Retina (tissue), 1 donor: ENCODE data around the gene CA6.
"Not testable (repeated sequence)": the region's sequence is repeated elsewhere in the genome, so short reads cannot be mapped to it uniquely, and the experiment has no call there.

Experiments used
- DNase-seq: peaks from one replicate; pipeline ENCODE4 v3.0.0-alpha.2; 2016

The CA6 gene

GRCh38 chr1:8976338-8976737 lies 30.7 kb downstream of the CA6 start:
- no peak for DNase-seq

GRCh38 chr1:8976896-8977450 lies 31.3 kb downstream of the CA6 start:
- DNase-seq: no peak

DNA sequence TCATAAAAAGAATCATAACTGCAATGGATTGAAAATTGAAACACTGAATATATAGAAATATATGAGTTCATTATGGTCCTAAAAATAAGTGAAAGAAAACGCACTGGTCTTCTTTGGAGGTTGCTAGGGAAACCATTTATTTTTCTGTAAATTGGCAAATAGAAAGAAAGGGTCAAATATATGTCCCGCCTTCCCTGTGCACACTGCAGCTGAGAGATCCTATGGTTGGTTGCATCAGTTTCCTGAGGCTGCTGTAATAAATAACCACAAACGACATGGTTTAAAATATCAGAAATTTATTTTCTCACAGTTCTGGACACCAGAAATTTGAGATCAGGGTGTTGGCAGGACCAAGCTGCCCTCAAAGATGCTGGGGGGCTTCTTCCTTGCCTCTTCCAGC lies 35.0 kb downstream of the CA6 start:
- no peak for DNase-seq

- DNase-seq: no peak
These were observed 35.5 kb downstream of the CA6 start for GRCh38 chr1:8981169-8981568.

DNA sequence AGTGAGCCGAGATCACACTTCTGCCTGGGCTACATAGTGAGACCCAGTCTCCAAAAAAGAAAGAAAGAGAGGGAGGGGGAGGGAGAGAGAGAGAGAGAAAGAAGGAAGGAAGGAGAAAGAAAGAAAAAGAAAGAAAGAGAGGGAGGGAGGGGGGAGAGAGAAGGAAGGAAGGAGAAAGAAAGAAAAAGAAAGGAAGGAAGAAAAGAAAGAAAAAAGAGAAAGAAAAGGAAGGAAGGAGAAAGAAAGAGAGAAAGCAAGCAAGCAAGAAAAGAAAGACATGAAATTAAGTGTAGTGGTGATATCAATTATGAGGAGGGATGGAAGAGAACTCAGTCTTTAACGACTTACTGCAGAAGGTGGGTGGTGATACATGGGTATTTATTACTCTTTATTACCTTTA lies 38.5 kb downstream of the CA6 start:
- no peak for DNase-seq

- no peak for DNase-seq
These were observed 39.3 kb downstream of the CA6 start for GRCh38 chr1:8984990-8985389.

- DNase-seq: no peak
These were observed 40.5 kb downstream of the CA6 start for GRCh38 chr1:8985915-8986813.

DNA sequence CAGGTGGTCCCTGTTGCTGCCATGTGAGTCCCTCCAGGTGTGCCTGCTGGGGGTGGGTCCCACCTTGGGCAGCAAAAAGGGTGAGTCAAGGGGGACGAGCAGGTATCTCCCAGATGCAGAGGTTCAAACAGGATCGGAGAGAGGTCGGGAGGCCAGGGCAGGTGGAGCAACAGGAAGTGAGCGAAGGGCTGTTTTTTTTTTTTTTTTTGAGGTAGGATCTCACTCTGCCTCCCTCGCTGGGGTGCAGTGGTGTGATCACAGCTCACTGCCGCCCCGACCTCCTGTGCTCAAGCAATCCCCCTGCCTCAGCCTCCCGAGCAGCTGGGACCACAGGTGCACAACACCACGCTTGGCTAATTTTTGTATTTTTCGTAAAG lies 41.1 kb downstream of the CA6 start:
- no peak for DNase-seq

- DNase-seq: peak; percentile 79
These were observed 42.4 kb downstream of the CA6 start for GRCh38 chr1:8987881-8988617.

- DNase-seq: no peak
These were observed 42.9 kb downstream of the CA6 start for GRCh38 chr1:8988618-8988967.

DNA sequence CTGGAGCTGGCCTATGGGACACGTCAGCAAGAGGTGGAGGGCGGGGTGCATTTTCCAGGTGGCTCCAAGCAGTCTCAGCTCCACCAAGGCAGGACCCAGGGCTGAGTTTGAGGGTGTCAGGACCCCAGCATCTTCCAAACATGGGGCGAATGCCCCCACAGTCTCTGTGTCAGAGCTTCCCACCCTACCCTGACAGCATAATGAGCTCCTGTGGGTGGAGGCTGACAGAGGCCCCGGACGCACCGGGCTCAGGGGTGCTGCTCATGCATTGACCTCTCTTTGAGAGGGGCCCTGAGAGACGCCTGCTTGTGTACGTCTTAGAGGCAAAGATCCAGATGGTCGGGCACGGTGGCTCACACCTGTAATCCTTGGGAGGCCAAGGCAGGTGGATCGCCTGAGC lies 43.4 kb downstream of the CA6 start:
- DNase-seq: no peak

GRCh38 chr1:8989821-8990220 lies 44.2 kb downstream of the CA6 start:
- DNase-seq: no peak

- DNase-seq: no peak
These were observed 47.4 kb downstream of the CA6 start for GRCh38 chr1:8992936-8993687.

DNA sequence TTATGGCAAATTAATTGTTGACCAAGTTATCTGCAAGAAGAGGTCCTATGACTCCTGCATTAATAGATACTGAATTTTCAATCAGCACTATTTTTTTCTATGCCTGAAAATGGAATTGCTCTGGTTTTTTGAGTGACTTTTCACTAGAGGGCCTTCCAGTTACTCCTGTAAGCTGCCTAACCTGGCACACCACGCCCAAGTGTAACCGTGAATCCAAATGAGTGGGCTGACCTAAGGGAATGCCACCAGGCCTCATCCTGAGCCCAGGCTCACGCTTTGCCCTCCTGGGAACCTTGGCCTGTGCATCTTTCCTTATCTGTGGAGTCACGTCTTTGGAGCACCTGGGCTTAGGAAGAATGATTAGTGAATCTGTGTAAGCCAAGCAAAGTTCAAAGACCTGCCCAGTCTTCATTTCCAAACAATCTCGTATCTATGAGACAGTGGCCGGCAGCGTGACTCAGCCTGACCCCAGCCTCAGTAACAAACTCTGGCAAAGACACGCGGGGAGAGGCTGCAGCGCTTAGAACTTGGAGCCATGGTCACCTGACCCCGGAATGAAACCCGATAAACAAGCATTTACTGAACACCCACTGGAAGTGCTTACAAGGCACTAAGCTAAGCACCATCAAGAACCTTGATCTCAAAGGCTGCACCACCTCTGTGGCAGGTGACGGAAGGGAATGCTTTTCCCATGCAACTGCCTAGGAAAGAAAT lies 48.5 kb downstream of the CA6 start:
- not testable (repeated sequence) for DNase-seq

DNA sequence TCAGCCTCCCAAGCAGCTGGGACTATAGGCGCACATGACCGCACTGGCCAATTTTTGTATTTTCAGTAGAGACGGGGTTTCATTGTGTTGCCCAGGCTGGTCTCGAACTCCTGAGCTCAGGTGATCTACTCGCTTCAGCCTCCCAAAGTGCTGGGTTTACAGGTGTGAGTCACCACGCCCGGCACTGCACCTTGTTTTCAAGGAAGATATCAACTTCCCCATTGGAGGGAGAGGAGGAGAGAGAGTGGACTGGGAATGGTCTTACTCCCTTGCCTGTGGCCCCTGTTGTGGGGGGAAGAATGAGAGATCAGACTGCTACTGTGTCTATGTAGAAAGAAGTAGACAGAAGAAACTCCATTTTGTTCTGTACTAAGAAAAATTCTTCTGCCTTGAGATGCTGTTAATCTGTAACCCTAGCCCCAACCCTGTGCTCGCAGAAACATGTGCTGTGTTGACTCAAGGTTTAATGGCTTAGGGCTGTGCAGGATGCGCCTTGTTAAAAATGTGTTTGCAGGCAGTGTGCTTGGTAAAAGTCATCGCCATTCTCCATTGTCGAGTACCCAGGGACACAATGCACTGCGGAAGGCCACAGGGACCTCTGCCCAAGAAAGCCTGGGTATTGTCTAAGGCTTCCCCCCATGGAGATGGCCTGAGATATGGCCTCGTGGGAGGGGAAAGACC lies 56.0 kb downstream of the CA6 start:
- not testable (repeated sequence) for DNase-seq

DNA sequence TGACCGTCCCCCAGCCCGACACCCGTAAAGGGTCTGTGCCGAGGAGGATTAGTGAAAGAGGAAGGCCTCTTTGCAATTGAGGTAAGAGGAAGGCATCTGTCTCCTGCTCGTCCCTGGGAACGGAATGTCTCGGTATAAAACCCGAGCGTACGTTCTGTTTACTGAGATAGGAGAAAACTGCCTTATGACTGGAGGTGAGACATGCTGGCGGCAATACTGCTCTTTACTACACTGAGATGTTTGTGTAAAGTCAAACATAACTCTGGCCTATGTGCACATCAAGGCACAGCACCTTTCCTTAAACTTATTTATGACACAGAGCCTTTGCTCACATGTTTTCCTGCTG lies 56.5 kb downstream of the CA6 start:
- not testable (repeated sequence) for DNase-seq

- no peak for DNase-seq
These were observed 58.5 kb downstream of the CA6 start for GRCh38 chr1:9004031-9004699.

GRCh38 chr1:9004700-9005394 lies 59.2 kb downstream of the CA6 start:
- DNase-seq: peak; percentile 83

DNA sequence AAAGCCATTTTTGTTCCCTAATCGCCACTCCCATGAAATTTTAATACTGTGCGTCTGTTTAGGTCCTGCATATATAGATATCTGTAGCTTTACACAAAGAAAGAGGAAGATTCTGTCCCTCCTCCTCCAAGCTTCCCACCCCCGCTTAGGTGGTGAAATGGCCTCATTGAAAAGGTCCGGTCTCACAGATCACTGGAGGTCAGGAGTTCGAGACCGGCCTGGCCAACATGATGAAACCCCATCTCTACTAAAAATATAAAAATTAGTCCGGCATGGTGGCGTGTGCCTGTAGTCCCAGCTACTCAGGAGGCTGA lies 59.7 kb downstream of the CA6 start:
- DNase-seq: no peak

GRCh38 chr1:9006956-9007615 lies 61.4 kb downstream of the CA6 start:
- DNase-seq: no peak

GRCh38 chr1:9008236-9008635 lies 62.6 kb downstream of the CA6 start:
- DNase-seq: no peak
